Large intestine (tissue), 3 donors: Measurements from ENCODE around the gene FAM185A. TPM values are rescaled to one million over a fixed set of nuclear protein-coding genes. Genes with fewer than 3 reads are reported as not detected.

Source experiments
- DNase-seq, 2 donors: peaks; one replicate each; pipeline versions ENCODE4 v3.0.0 to v3.0.0-alpha.2; 2013
- H3K27ac ChIP-seq: one replicate; pipeline ENCODE4 v1.5.1; 2013; ENCODE audit warnings: low read length
- H3K27me3 ChIP-seq: 2 replicates; pipeline ENCODE4 v1.6.1; 2013; ENCODE audit warnings: low read length; ENCODE audit not compliant: control insufficient read depth, insufficient read depth
- H3K36me3 ChIP-seq: 2 replicates; pipeline ENCODE4 v1.6.1; 2013; ENCODE audit warnings: low read length; ENCODE audit not compliant: control insufficient read depth, insufficient read depth
- H3K4me1 ChIP-seq: one replicate; pipeline ENCODE4 v1.6.1; 2013; ENCODE audit warnings: low read length; ENCODE audit not compliant: control insufficient read depth, insufficient read depth
- H3K4me3 ChIP-seq: one replicate; pipeline ENCODE4 v1.5.1; 2013; ENCODE audit warnings: low read length
- H3K9me3 ChIP-seq: one replicate; pipeline ENCODE4 v1.6.1; 2013; ENCODE audit warnings: mild to moderate bottlenecking, low read depth, low read length, moderate library complexity; ENCODE audit not compliant: control insufficient read depth
- WGBS: methylation state at CpG from one replicate; pipeline ENCODE4 v1.1.5; 2013; ENCODE audit warnings: low lambda C conversion rate; ENCODE audit not compliant: insufficient coverage; 5-methylcytosine and 5-hydroxymethylcytosine counted together
- polyA plus RNA-seq: library from polyadenylated mRNA; unstranded; fragments of 120-200 nt; gene quantifications from one replicate; pipeline ENCODE4 v1.2.1, GENCODE V29; 2013

Gene FAM185A
- polyA plus RNA-seq, 1 donor = 7.4 TPM

DNA sequence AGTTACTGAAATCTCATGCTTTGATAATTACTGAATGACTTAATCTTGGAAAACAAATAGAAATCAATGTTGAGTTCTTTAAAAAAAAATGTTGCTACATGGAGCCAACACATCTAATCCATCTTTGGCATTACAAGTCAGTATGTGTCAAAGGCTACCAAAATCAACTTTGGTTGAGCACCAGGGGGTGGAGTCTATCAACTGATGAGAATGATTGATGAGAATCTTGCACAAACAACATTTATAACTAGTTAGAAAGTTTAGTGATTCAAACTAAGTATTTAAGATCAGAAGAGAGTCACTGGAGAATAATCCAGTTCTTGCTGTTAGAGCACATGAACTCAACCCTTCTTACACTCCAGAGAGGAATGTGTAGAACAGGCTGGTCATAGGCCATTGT is 93.5 kb downstream of the FAM185A start:
- no peaks in the 10 kb centered on the region for H3K27me3 ChIP-seq
- DNase-seq = no peak
- no peaks in the 10 kb centered on the region for H3K36me3 ChIP-seq
- H3K27ac ChIP-seq = no peak overlapping the region
- peaks cover 4% of the 10 kb centered on the region for H3K4me1 ChIP-seq
- no peaks in the 10 kb centered on the region for H3K9me3 ChIP-seq
- no peak overlapping the region for H3K4me3 ChIP-seq

- Histone ChIP-seq H3K9me3 (no peaks in the 10 kb centered on the region), H3K4me1 (no peaks in the 10 kb centered on the region), H3K4me3 (no peak overlapping the region), H3K27ac (no peak overlapping the region), H3K36me3 (no peaks in the 10 kb centered on the region), H3K27me3 (no peaks in the 10 kb centered on the region)
- no peak for DNase-seq
- 100% methylated on average over 1 of the region's 3 CpGs for WGBS
Observed at GRCh38 chr7:102843850-102844249, 95.1 kb downstream of the FAM185A start.

DNA sequence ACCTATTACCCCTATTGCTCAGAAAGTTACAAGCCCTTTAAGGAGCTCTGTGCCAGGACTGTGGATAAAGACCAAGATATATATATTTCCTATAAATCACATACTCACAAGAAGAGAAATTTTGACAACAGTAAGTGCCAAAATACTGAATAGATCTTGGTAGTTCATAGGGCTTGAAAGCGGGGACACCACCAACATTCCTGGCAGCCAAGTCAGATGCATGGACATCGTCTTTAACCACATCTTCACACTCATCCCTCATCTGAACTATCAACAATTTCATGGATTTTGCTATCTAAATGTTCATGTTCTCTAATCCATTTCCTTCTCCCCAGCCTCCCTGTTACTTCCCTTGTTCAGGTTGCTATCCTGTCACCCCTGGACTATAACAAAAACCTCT is 96.5 kb downstream of the FAM185A start:
- WGBS = 100% methylated on average over 1 of the region's 2 CpGs
- Histone ChIP-seq H3K9me3 (no peaks in the 10 kb centered on the region), H3K4me3 (no peak overlapping the region), H3K27ac (no peak overlapping the region), H3K27me3 (no peaks in the 10 kb centered on the region), H3K36me3 (no peaks in the 10 kb centered on the region), H3K4me1 (no peaks in the 10 kb centered on the region)
- no peak for DNase-seq

GRCh38 chr7:102849079-102849478 is 100.3 kb downstream of the FAM185A start:
- no peak overlapping the region for H3K4me3 ChIP-seq
- H3K4me1 ChIP-seq = no peaks in the 10 kb centered on the region
- 100% methylated on average over 2 of the region's 5 CpGs for WGBS
- H3K9me3 ChIP-seq = no peaks in the 10 kb centered on the region
- no peaks in the 10 kb centered on the region for H3K27me3 ChIP-seq
- H3K36me3 ChIP-seq = no peaks in the 10 kb centered on the region
- DNase-seq = no peak
- H3K27ac ChIP-seq = no peak overlapping the region

DNA sequence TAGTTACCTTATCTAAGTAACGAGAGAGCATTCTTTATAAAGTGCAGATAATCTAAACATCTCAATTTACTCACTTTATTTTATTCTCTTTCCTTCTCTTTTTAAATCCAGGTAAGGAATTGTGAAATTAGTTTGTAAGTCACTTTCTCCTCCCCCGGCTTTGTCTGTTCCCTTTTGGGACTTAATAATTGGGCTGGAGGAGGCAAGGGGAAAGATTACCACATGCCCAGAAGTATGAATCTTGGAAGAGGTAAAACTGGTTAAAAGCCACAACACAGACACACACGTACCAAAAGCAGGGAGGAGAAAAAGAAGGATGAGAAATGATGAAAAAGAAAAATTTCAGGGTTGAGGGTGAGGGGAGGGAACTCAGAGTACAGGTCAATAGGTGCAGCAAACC is 100.7 kb downstream of the FAM185A start:
- Histone ChIP-seq H3K27me3 (no peaks in the 10 kb centered on the region), H3K9me3 (no peaks in the 10 kb centered on the region), H3K4me1 (no peaks in the 10 kb centered on the region), H3K36me3 (no peaks in the 10 kb centered on the region), H3K4me3 (no peak overlapping the region), H3K27ac (no peak overlapping the region)
- no peak for DNase-seq
- 81% methylated on average over 2 of the region's 3 CpGs for WGBS

DNA sequence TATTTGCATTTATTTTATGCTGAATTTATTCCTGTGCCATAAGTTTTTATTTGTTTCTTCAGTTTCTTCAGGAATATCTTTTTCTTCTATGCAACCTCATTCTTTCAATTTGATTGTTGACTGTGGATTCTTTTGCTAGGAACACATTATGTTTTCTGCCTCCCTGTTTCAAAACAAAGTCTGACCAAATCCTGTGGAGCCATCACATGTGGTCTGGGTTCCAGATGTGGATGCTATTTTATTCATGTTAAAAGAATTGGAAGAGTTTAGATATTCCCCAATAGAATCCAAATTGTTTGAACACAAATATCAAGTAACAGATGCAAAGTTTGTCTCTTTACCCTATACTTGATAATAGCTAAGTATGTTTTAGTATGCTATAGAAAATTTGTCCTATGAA is 107.2 kb downstream of the FAM185A start:
- Histone ChIP-seq H3K27me3 (no peaks in the 10 kb centered on the region), H3K27ac (no peak overlapping the region), H3K4me1 (no peaks in the 10 kb centered on the region), H3K36me3 (no peaks in the 10 kb centered on the region), H3K9me3 (no peaks in the 10 kb centered on the region), H3K4me3 (no peak overlapping the region)
- DNase-seq = no peak

Other genes with a start within 250 kb of the FAM185A start
- gene RASA4B, start 231.2 kb upstream of the FAM185A start, polyA plus RNA-seq = 14.2 TPM
- gene UPK3BL2, start 205.3 kb upstream of the FAM185A start, polyA plus RNA-seq = 17.0 TPM
- 3.2 TPM for gene SPDYE2, start 197.8 kb upstream of the FAM185A start, polyA plus RNA-seq
- 40.4 TPM for gene POLR2J3, start 176.4 kb upstream of the FAM185A start, polyA plus RNA-seq
- gene RASA4, start 132.2 kb upstream of the FAM185A start, polyA plus RNA-seq = 30.1 TPM
- 33.0 TPM for gene UPK3BL1, start 106.2 kb upstream of the FAM185A start, polyA plus RNA-seq
- 1.0 TPM for gene SPDYE2B, start 98.7 kb upstream of the FAM185A start, polyA plus RNA-seq
- 4.4 TPM for gene POLR2J2, start 77.3 kb upstream of the FAM185A start, polyA plus RNA-seq
- 30.2 TPM for gene LRRC17, start 164.0 kb downstream of the FAM185A start, polyA plus RNA-seq